ENCODE results near the gene RSPH3. TPM values are rescaled to one million over a fixed set of nuclear protein-coding genes. Genes with fewer than 3 reads are reported as not detected.
"Not testable (repeated sequence)": the region's sequence is repeated elsewhere in the genome, so short reads cannot be mapped to it uniquely, and the experiment has no call there.

RSPH3 gene
- total RNA-seq, 1 experiment from 2014 or later: 16.6 TPM

DNA sequence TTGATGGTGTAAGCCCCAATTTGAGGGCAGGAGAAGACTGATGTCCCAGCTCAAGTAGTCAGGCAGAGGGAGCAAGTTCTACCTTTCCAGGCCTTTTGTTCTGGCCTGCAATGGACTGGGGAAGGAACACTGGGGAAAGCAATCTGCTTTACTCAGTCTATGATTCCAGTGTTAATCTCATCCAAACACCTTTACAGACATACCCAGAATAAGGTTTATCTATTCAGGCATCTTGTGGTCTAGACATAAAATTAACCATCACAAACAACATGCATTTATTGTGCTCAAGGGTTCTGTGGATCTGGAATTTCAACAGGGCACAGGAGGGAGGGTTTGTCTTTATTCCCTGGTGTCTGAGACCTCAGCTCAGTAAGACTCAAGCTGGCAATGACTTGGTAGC lies 14.4 kb upstream of the RSPH3 start:
- intact Hi-C loops (cut with micrococcal nuclease; ENCODE audit: unreplicated experiment): no loop called here
- ChIA-PET POLR2A (ENCODE audit: unreplicated experiment) (no interaction called here), CTCF (no interaction called here)
- Histone ChIP-seq H3K9me3 (ENCODE audit: insufficient read depth, low read depth) (no peaks in the 10 kb centered on the region), H3F3A (ENCODE audit: insufficient read depth, low read depth) (no peaks in the 10 kb centered on the region), H3K36me3 (ENCODE audit: low read depth) (no peaks in the 10 kb centered on the region), H3K79me2 (ENCODE audit: low read depth) (no peaks in the 10 kb centered on the region), H2AFZ (no peak overlapping the region), H3K4me3 (no peak overlapping the region), H3K27ac (no peak overlapping the region), H4K20me1 (ENCODE audit: insufficient read depth) (no peaks in the 10 kb centered on the region), H3K9me2 (ENCODE audit: insufficient read depth) (no peaks in the 10 kb centered on the region; the same call in 1 of the 2 replicates), H3K27me3 (ENCODE audit: insufficient read depth, low read depth) (no peaks in the 10 kb centered on the region), H3K4me1 (replicated peaks; ENCODE audit: insufficient read depth) (no peaks in the 10 kb centered on the region), H3K4me2 (no peak overlapping the region)
- BruUV-seq (replicated peaks): no TSS peak
- DNase-seq: no peak
- TF ChIP-seq EZH2 (IDR thresholded peaks at IDR 0.05; ENCODE audit: low read depth): no peak
- TF ChIP-seq, protein P1, sequence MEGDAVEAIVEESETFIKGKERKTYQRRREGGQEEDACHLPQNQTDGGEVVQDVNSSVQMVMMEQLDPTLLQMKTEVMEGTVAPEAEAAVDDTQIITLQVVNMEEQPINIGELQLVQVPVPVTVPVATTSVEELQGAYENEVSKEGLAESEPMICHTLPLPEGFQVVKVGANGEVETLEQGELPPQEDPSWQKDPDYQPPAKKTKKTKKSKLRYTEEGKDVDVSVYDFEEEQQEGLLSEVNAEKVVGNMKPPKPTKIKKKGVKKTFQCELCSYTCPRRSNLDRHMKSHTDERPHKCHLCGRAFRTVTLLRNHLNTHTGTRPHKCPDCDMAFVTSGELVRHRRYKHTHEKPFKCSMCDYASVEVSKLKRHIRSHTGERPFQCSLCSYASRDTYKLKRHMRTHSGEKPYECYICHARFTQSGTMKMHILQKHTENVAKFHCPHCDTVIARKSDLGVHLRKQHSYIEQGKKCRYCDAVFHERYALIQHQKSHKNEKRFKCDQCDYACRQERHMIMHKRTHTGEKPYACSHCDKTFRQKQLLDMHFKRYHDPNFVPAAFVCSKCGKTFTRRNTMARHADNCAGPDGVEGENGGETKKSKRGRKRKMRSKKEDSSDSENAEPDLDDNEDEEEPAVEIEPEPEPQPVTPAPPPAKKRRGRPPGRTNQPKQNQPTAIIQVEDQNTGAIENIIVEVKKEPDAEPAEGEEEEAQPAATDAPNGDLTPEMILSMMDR (conservative IDR thresholded peaks at IDR 0.05): no peak

DNA sequence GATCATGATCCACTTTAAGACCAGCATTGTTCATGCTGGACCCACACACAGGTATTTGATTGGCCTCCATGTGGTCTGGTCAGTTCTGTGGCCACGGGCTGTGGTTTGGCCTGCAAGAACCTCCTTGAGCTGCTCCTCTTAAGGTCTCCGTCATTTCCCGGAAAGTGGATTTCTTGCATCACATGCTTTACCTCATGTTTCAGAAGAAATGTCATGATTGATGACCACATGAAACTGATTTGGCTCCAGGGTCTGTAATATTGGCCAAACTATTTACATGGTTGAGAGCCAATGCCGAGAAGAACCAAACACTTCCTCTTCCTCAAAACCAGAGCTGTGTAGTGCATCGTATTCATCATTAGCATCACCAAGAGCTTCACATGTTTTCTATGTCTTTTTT lies 13.2 kb upstream of the RSPH3 start:
- intact Hi-C loops (cut with micrococcal nuclease; ENCODE audit: unreplicated experiment): no loop called here
- no peaks in the 10 kb centered on the region for H3F3A ChIP-seq (ENCODE audit: insufficient read depth, low read depth)
- CTCF ChIA-PET: interaction anchor here (0.6 kb wide), 1 partner anchor 392 kb away, joined by 6 read pairs; no protein-coding TSS in a partner anchor
- H4K20me1 ChIP-seq (ENCODE audit: insufficient read depth): no peaks in the 10 kb centered on the region
- H3K9me3 ChIP-seq (ENCODE audit: insufficient read depth, low read depth): no peaks in the 10 kb centered on the region
- H3K36me3 ChIP-seq (ENCODE audit: low read depth): no peaks in the 10 kb centered on the region
- H3K4me1 ChIP-seq (replicated peaks; ENCODE audit: insufficient read depth): no peaks in the 10 kb centered on the region
- no peak for DNase-seq
- H3K27me3 ChIP-seq (ENCODE audit: insufficient read depth, low read depth): no peaks in the 10 kb centered on the region
- POLR2A ChIA-PET (ENCODE audit: unreplicated experiment): no interaction called here
- H3K79me2 ChIP-seq (ENCODE audit: low read depth): no peaks in the 10 kb centered on the region
- H3K27ac ChIP-seq: no peak overlapping the region
- no peaks in the 10 kb centered on the region; the same call in 1 of the 2 replicates for H3K9me2 ChIP-seq (ENCODE audit: insufficient read depth)
- BruUV-seq (replicated peaks): no TSS peak
- H3K4me2 ChIP-seq: no peak overlapping the region
- no peak overlapping the region for H3K4me3 ChIP-seq
- TF ChIP-seq, protein P1 (conservative IDR thresholded peaks at IDR 0.05): no peak
- TF ChIP-seq EZH2 (IDR thresholded peaks at IDR 0.05; ENCODE audit: low read depth): no peak
- no peak overlapping the region for H2AFZ ChIP-seq

DNA sequence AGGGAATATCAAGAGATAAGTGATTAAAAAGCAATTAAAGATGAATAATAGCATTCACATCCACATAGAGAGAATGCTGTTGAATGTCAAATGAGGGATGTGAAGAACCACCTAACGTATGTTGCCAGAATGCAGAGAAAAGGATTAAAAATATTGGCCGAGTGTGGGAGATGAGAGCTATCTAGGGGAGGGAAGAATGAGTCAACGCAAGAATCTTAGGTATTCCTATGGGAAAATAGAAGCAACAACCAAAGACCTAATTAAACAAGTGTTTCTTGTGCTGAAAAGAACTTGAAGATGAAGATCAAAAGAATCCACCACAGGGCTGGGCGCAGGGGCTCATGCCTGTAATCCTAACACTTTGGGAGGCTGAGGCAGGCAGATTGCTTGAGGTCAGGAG lies 12.2 kb upstream of the RSPH3 start:
- DNase-seq: no peak
- no peak overlapping the region for H3K4me2 ChIP-seq
- no peaks in the 10 kb centered on the region for H3K9me3 ChIP-seq (ENCODE audit: insufficient read depth, low read depth)
- H3K4me3 ChIP-seq: no peak overlapping the region
- no TSS peak for BruUV-seq (replicated peaks)
- ChIA-PET POLR2A (ENCODE audit: unreplicated experiment) (no interaction called here), CTCF (interaction anchor here (0.7 kb wide), 1 partner anchor 487 kb away, joined by 6 read pairs; no protein-coding TSS in a partner anchor)
- intact Hi-C loops (cut with micrococcal nuclease; ENCODE audit: unreplicated experiment): no loop called here
- no peaks in the 10 kb centered on the region; the same call in 1 of the 2 replicates for H3K9me2 ChIP-seq (ENCODE audit: insufficient read depth)
- no peak overlapping the region for H2AFZ ChIP-seq
- no peaks in the 10 kb centered on the region for H3K27me3 ChIP-seq (ENCODE audit: insufficient read depth, low read depth)
- no peaks in the 10 kb centered on the region for H3F3A ChIP-seq (ENCODE audit: insufficient read depth, low read depth)
- H3K36me3 ChIP-seq (ENCODE audit: low read depth): no peaks in the 10 kb centered on the region
- H4K20me1 ChIP-seq (ENCODE audit: insufficient read depth): no peaks in the 10 kb centered on the region
- no peaks in the 10 kb centered on the region for H3K4me1 ChIP-seq (replicated peaks; ENCODE audit: insufficient read depth)
- no peak overlapping the region for H3K27ac ChIP-seq
- TF ChIP-seq, protein P1 (conservative IDR thresholded peaks at IDR 0.05): no peak
- TF ChIP-seq EZH2 (IDR thresholded peaks at IDR 0.05; ENCODE audit: low read depth): no peak
- no peaks in the 10 kb centered on the region for H3K79me2 ChIP-seq (ENCODE audit: low read depth)

DNA sequence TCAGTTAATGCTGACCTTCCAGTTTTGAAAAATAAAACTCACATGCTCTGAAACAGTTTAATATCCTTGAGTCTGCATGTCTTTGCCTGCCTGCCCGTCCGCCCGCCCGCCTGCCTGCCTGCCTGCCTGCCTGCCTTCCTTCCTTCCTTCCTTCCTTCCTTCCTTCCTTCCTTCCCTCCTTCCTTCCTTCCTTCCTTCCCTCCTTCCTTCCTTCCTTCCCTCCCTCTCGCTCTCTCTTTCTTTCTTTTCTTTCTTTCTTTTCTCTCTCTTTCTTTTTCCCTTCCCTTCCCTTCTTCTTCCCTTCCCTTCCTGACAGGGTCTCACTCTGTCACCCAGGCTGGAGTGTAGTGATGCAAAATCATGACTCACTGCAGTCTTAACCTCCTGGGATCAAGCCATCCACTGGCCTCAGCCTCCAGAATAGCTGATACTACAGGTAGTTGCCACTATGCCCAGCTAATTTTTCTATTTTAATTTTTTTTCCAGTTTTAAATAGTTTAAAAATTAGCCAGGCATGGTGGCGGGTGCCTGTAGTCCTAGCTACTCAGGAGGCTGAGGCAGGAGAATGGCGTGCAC lies 10.1 kb upstream of the RSPH3 start:
- H3K4me3 ChIP-seq; H3F3A ChIP-seq (ENCODE audit: insufficient read depth, low read depth); H3K27me3 ChIP-seq (ENCODE audit: insufficient read depth, low read depth); H3K4me1 ChIP-seq (replicated peaks; ENCODE audit: insufficient read depth); DNase-seq; CTCF ChIA-PET; H3K9me2 ChIP-seq (ENCODE audit: insufficient read depth); H3K27ac ChIP-seq; H4K20me1 ChIP-seq (ENCODE audit: insufficient read depth); H3K79me2 ChIP-seq (ENCODE audit: low read depth); H2AFZ ChIP-seq; H3K9me3 ChIP-seq (ENCODE audit: insufficient read depth, low read depth); BruUV-seq (replicated peaks); H3K36me3 ChIP-seq (ENCODE audit: low read depth); H3K4me2 ChIP-seq; intact Hi-C loops (cut with micrococcal nuclease; ENCODE audit: unreplicated experiment): not testable (repeated sequence)
- POLR2A ChIA-PET (ENCODE audit: unreplicated experiment): interaction anchor here (0.6 kb wide), 1 partner anchor 8 kb away, joined by 32 read pairs; no protein-coding TSS in a partner anchor

Measured in PC-9 (cell line).